Measurements from ENCODE around the gene SKOR2.
"Not testable (repeated sequence)": the region's sequence is repeated elsewhere in the genome, so short reads cannot be mapped to it uniquely, and the experiment has no call there.

Gene SKOR2

DNA sequence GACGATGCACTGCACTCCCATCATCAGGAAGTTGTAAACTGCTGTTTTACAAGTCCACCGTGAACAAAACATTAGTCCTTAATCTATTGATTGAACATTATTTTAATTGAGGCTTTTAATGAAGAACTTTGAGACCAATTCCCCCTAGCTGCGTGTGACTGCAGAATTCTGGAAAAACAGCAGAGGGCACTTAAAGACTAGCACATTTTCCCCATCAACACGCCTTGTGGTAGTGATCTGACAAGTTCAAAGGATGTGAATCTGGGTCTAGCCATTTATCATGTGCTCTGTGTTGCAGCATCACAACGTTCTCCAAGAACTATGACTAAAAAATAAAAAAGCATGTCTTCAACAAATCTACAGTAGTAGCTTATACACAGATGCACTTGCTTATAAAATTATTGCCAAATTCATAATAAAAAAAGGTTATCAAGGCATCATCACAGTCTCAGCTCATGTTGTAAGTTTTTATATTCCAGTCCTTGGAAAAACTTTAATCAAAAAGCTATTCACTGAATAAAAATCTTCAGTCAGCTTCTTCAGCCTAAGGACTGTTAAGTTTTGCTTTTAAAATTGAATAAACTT is 35.8 kb downstream of the SKOR2 start:
- no peak overlapping the region for H3K4me3 ChIP-seq (ENCODE audit: low read depth, low read length)
- peak; percentile 51 for DNase-seq (ENCODE audit: low read depth)
- peak; percentile 52 for TF ChIP-seq CTCF (IDR thresholded peaks at IDR 0.05; ENCODE audit: insufficient read depth, low read depth, low read length, missing control alignments)

DNA sequence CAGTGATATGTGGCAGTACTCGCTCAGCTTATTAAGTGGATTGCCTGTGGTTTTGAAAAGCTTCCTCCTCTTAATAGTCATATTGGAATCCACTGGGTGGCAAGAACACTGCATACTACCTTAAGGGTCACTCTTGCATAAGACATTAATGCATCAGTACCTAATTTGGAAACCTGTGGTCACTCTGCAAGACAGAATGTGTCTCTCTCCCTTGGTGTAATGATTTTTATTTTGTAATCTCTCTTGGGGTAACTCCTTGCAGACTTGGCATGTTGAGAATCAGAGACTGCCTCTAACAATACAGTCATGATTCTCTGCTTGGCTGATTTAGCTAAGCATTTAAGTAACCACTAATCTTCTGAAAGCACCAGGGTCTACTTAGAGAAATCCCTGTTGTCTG is 42.3 kb downstream of the SKOR2 start:
- TF ChIP-seq CTCF (IDR thresholded peaks at IDR 0.05; ENCODE audit: insufficient read depth, low read depth, low read length, missing control alignments), result no peak
- no peak overlapping the region for H3K4me3 ChIP-seq (ENCODE audit: low read depth, low read length)
- DNase-seq (ENCODE audit: low read depth), result no peak

- no peak for DNase-seq (ENCODE audit: low read depth)
- no peak for TF ChIP-seq CTCF (IDR thresholded peaks at IDR 0.05; ENCODE audit: insufficient read depth, low read depth, low read length, missing control alignments)
Observed at GRCh38 chr18:47206945-47207637, 44.4 kb downstream of the SKOR2 start.

DNA sequence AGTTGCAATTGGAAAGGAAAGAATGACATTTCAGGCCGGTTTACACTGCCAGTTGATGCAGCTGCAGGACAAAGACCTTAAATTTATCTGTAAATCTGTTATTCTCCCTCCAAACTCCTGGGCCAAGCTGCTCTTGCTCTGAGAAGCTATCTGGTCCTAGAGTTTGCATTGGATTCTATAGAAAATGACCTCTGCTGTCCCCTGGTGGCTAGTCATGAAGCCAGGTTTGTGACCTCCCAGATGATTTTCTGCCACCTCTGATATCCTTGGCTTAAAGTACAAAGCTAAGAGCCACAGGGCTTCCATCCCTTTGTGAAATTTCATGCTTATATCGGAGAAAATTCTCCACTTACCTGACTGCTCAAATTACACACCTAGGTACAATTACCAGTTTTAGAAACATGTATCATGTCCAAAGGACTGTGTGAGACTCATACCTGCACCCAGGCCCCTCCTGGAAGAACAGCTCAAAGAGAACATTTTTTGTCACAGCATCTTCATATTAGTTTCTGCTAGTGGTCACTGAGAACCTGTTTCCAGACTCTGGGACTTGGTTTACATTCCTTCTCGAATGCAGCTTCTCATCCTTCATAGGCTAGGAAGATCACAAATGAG is 46.4 kb downstream of the SKOR2 start:
- peak; percentile 52 for DNase-seq (ENCODE audit: low read depth)
- peak; percentile 88 for TF ChIP-seq CTCF (IDR thresholded peaks at IDR 0.05; ENCODE audit: insufficient read depth, low read depth, low read length, missing control alignments)
- no peak overlapping the region for H3K4me3 ChIP-seq (ENCODE audit: low read depth, low read length)

More at GRCh38 chr18:47206945-47207637, 44.4 kb downstream of the SKOR2 start:
- no peak overlapping the region for H3K4me3 ChIP-seq (ENCODE audit: low read depth, low read length)

- no peak for DNase-seq (ENCODE audit: low read depth)
- TF ChIP-seq CTCF (IDR thresholded peaks at IDR 0.05; ENCODE audit: insufficient read depth, low read depth, low read length, missing control alignments), result no peak
- no peak overlapping the region for H3K4me3 ChIP-seq (ENCODE audit: low read depth, low read length)
Observed at GRCh38 chr18:47203626-47204464, 47.6 kb downstream of the SKOR2 start.

GRCh38 chr18:47195961-47196360 is 55.5 kb downstream of the SKOR2 start:
- not testable (repeated sequence) for DNase-seq (ENCODE audit: low read depth); H3K4me3 ChIP-seq (ENCODE audit: low read depth, low read length)

- no peak for DNase-seq (ENCODE audit: low read depth)
- H3K4me3 ChIP-seq (ENCODE audit: low read depth, low read length), result no peak overlapping the region
- TF ChIP-seq CTCF (IDR thresholded peaks at IDR 0.05; ENCODE audit: insufficient read depth, low read depth, low read length, missing control alignments), result no peak
Observed at GRCh38 chr18:47191961-47192360, 59.5 kb downstream of the SKOR2 start.
